Smooth muscle cell (in vitro differentiated cells): Measurements from ENCODE around the gene P2RX1. TPM values are rescaled to one million over a fixed set of nuclear protein-coding genes. Genes with fewer than 3 reads are reported as not detected.

Experiments
- DNase-seq: peaks from one replicate; lab custom pipeline; 2025; ENCODE audit not compliant: unreplicated experiment; lab: John Stamatoyannopoulos, UW
- H2AFZ ChIP-seq: fragments of 200-600 bp; sonication (generic); 2 replicates; pipeline ENCODE4 v1.6.0; 2016; ENCODE audit warnings: antibody characterized with exemption, low read depth, mild to moderate bottlenecking
- H3F3A ChIP-seq: fragments of 200-600 bp; sonication (generic); 2 replicates; pipeline ENCODE4 v1.6.0; 2017; ENCODE audit warnings: antibody characterized with exemption, low read depth
- H3K27ac ChIP-seq: fragments of 200-600 bp; sonication (generic); 2 replicates; pipeline ENCODE4 v1.5.1; 2016; ENCODE audit warnings: low read depth, mild to moderate bottlenecking
- H3K27me3 ChIP-seq: fragments of 200-600 bp; sonication (generic); 2 replicates; pipeline ENCODE4 v1.6.1; 2016; ENCODE audit warnings: low read depth, mild to moderate bottlenecking
- H3K36me3 ChIP-seq: fragments of 200-600 bp; sonication (generic); 2 replicates; pipeline ENCODE4 v1.5.1; 2016; ENCODE audit warnings: low read depth
- H3K4me1 ChIP-seq: fragments of 200-600 bp; sonication (generic); 2 replicates; pipeline ENCODE4 v1.5.1; 2016; ENCODE audit warnings: low read depth
- H3K4me2 ChIP-seq: fragments of 200-600 bp; sonication (generic); 2 replicates; pipeline ENCODE4 v1.6.0; 2016; ENCODE audit warnings: mild to moderate bottlenecking
- H3K4me3 ChIP-seq: fragments of 200-600 bp; sonication (generic); 2 replicates; pipeline ENCODE4 v1.5.1; 2016; ENCODE audit warnings: mild to moderate bottlenecking
- H3K79me2 ChIP-seq: fragments of 200-600 bp; sonication (generic); 2 replicates; pipeline ENCODE4 v1.6.0; 2016; ENCODE audit warnings: low read depth, mild to moderate bottlenecking
- H3K9ac ChIP-seq: fragments of 200-600 bp; sonication (generic); 2 replicates; pipeline ENCODE4 v1.6.0; 2016; ENCODE audit warnings: low read depth
- H3K9me3 ChIP-seq: fragments of 200-600 bp; sonication (generic); replicated peaks from 2 replicates; pipeline ENCODE4 v1.5.1; 2016; ENCODE audit warnings: low read depth
- H4K20me1 ChIP-seq: fragments of 200-600 bp; sonication (generic); 2 replicates; pipeline ENCODE4 v1.6.0; 2016; ENCODE audit warnings: low read depth
- CTCF ChIP-seq: fragments of 200-600 bp; sonication (generic); IDR thresholded peaks from 2 replicates; pipeline ENCODE4 v1.5.1; 2017; ENCODE audit warnings: borderline replicate concordance, mild to moderate bottlenecking, antibody characterized with exemption; ENCODE audit not compliant: insufficient read depth, poor library complexity, severe bottlenecking
- WGBS: methylation state at CpG from one replicate; pipeline ENCODE4 v1.1.7; 2016; ENCODE audit warnings: low lambda C conversion rate; 5-methylcytosine and 5-hydroxymethylcytosine counted together
- polyA plus RNA-seq: library from polyadenylated mRNA; unstranded; fragments of >200 nt; fragmentation: Nextera tagmentation; extraction: Ambion mirVana; gene quantifications from 2 replicates; pipeline ENCODE4 v1.2.1, GENCODE V29; 2016
- total RNA-seq: library from RNA; depleted of rRNA; stranded (reverse); fragments of >200 nt; gene quantifications from 2 replicates; pipeline ENCODE4 v1.2.3, GENCODE V29; 2014

The P2RX1 gene
- total and polyA plus RNA-seq, 2 experiments from 2014 or later: 1.3 to 3.2 TPM

DNA sequence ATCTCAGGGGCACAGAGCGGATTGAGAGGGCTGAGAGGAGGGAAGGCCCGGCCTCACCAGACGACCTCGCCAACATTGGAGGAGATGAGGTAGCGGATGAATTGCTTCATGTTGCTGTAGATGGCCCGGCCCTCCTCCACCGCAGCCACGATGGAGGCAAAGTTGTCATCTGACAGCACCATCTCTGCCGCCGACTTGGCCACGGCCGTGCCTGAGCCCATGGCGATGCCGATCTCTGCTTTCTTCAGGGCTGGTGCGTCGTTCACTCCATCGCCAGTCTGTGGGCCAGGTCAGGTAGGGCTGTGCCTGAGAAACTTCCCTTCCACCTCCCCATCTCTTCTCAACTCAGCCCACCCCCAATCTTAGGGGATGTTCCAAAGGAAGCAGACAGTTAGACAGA, 21.1 kb upstream of the P2RX1 start:
- 95% methylated on average over 17 of the region's 17 CpGs for WGBS
- TF ChIP-seq CTCF: no peak

DNA sequence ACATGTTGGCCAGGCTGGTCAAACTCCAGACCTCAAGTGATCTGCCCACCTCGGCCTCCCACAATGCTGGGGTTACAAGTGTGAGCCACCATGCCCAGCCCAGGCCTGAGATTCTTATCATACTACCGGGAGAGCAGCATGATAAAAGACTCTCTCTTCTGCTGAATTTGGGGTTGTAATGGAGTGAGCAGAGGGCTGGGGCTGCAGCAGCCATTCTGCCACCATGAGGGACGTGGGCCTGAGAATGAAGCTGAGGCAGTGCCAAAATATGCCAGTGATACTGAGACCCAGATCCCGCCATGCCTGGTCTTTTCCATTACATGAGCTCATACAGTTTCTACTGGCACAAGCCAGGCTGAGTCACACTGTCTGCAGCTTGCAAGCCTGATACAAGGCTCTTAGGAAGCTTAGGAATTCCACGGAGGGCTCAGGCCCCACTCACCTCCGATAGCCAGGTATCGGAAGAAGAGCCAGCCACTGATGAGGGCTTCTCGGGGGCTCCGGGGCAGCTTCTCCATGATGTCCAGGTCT, 19.6 kb upstream of the P2RX1 start:
- H3K9ac ChIP-seq: no peak overlapping the region
- DNase-seq: no peak
- H2AFZ ChIP-seq: no peak overlapping the region
- no peaks in the 10 kb centered on the region for H3K36me3 ChIP-seq
- no peaks in the 10 kb centered on the region for H3K9me3 ChIP-seq
- peak overlapping the region; percentile 48 for H3K27ac ChIP-seq
- no peaks in the 10 kb centered on the region for H3K4me1 ChIP-seq
- TF ChIP-seq CTCF: no peak
- WGBS: 75% methylated on average over 9 of the region's 9 CpGs
- no peaks in the 10 kb centered on the region for H3K27me3 ChIP-seq
- H3K4me2 ChIP-seq: no peak overlapping the region
- H4K20me1 ChIP-seq: no peaks in the 10 kb centered on the region
- H3K4me3 ChIP-seq: no peak overlapping the region
- H3F3A ChIP-seq: no peaks in the 10 kb centered on the region
- no peaks in the 10 kb centered on the region for H3K79me2 ChIP-seq

More for the DNA sequence above, 21.1 kb upstream of the P2RX1 start:
- Histone ChIP-seq H3K9ac (no peak overlapping the region), H4K20me1 (no peaks in the 10 kb centered on the region), H3K4me1 (no peaks in the 10 kb centered on the region), H3K9me3 (no peaks in the 10 kb centered on the region), H3F3A (no peaks in the 10 kb centered on the region), H3K79me2 (no peaks in the 10 kb centered on the region), H3K27ac (no peak overlapping the region), H2AFZ (no peak overlapping the region), H3K4me2 (no peak overlapping the region), H3K36me3 (no peaks in the 10 kb centered on the region), H3K27me3 (no peaks in the 10 kb centered on the region), H3K4me3 (no peak overlapping the region)
- DNase-seq: no peak

GRCh38 chr17:3935140-3935542, 18.9 kb upstream of the P2RX1 start:
- TF ChIP-seq CTCF: peak; percentile 52

DNA sequence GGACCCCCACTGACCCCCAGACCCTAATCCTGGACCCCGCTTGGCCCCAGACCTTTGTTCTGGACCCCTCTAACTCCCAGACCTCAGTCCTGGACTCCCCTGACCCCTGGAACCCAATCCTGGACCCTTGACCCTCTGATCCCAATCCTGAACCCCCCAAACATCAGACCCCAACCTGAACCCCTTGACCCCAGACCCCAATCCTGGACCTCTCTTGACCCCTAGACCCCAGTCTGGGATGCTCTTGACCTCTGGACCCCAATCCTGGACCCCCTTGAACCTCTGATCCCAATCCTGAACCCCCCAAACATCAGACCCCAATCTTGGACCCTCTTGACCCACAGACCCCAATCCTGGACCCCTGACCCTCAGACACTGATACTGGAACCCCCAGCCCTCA, 13.5 kb upstream of the P2RX1 start:
- H3K27ac ChIP-seq: no peak overlapping the region
- H3K36me3 ChIP-seq: no peaks in the 10 kb centered on the region
- no peak for TF ChIP-seq CTCF
- H3K4me1 ChIP-seq: no peaks in the 10 kb centered on the region
- H3K4me2 ChIP-seq: no peak overlapping the region
- no CpG with 5 or more reads among the region's 1 CpG for WGBS
- H3K27me3 ChIP-seq: no peaks in the 10 kb centered on the region
- H3F3A ChIP-seq: no peaks in the 10 kb centered on the region
- H3K4me3 ChIP-seq: no peak overlapping the region
- no peaks in the 10 kb centered on the region for H3K9me3 ChIP-seq
- DNase-seq: no peak
- no peaks in the 10 kb centered on the region for H3K79me2 ChIP-seq
- H4K20me1 ChIP-seq: no peaks in the 10 kb centered on the region
- no peak overlapping the region for H3K9ac ChIP-seq
- no peak overlapping the region for H2AFZ ChIP-seq

More at GRCh38 chr17:3935140-3935542, 18.9 kb upstream of the P2RX1 start:
- H4K20me1 ChIP-seq: no peaks in the 10 kb centered on the region
- H2AFZ ChIP-seq: no peak overlapping the region
- WGBS: 21% methylated on average over 9 of the region's 10 CpGs
- H3K36me3 ChIP-seq: no peaks in the 10 kb centered on the region
- H3K9ac ChIP-seq: no peak overlapping the region
- no peaks in the 10 kb centered on the region for H3K4me1 ChIP-seq
- no peaks in the 10 kb centered on the region for H3K9me3 ChIP-seq
- H3K27ac ChIP-seq: no peak overlapping the region
- H3K27me3 ChIP-seq: no peaks in the 10 kb centered on the region
- peak; percentile 8 for DNase-seq
- no peak overlapping the region for H3K4me3 ChIP-seq
- no peak overlapping the region for H3K4me2 ChIP-seq
- H3K79me2 ChIP-seq: no peaks in the 10 kb centered on the region
- H3F3A ChIP-seq: no peaks in the 10 kb centered on the region
